ENCODE measurements around the gene GMPS.
"Not testable (repeated sequence)": the region's sequence is repeated elsewhere in the genome, so short reads cannot be mapped to it uniquely, and the experiment has no call there.

Gene GMPS

DNA sequence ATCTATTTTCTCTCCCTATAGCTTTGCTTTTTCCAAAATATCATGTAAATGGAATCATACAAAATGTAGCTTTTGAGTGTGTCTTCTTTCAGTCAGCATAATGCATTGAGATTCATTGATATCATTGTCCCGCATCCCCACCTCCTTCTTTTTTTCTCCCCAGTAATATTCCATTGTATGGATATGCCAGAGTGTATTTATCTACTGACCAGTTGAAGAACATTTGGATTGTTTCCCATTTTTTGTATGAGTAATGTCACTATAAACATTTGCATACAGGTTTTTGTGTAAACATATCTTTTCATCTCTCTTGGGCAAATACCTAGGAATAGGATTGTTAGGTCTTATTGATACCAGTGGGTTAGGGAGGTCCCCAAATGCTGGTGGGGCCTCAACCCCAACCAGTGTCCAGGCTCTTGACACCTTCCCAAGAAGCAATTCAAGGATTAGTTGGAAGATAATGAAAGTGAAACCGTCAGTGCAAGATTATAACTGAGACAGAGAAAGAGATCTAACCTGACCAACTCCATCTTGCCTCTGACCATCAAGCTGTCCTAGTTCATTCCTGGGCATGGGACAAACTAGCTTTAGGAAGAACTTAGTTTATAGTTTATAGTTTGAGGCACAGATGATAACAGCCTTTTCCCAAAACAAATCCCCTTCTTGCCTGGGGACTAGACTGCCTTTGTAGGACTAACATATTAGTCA, 8.8 kb upstream of the GMPS start:
- Mint-ChIP-seq H3K4me1 (ENCODE audit: low read depth) (peaks cover 30% of the 10 kb centered on the region), H3K9me3 (peaks cover 7% of the 10 kb centered on the region), H3K36me3 (ENCODE audit: low read depth) (peaks cover 10% of the 10 kb centered on the region), H3K27me3 (ENCODE audit: low read depth) (no peaks in the 10 kb centered on the region), H3K4me3 (peak overlapping the region; percentile 32), H3K27ac (peak overlapping the region; percentile 89)
- DNase-seq (ENCODE audit: low spot score) = no peak

GRCh38 chr3:155862290-155862982, 8.0 kb upstream of the GMPS start:
- H3K9me3 Mint-ChIP-seq; H3K27me3 Mint-ChIP-seq (ENCODE audit: low read depth): not testable (repeated sequence)
- Mint-ChIP-seq H3K27ac (peak overlapping the region; percentile 89), H3K4me3 (peak overlapping the region; percentile 48), H3K36me3 (ENCODE audit: low read depth) (peaks cover 10% of the 10 kb centered on the region), H3K4me1 (ENCODE audit: low read depth) (peaks cover 30% of the 10 kb centered on the region)
- peak; percentile 67 for DNase-seq (ENCODE audit: low spot score)

GRCh38 chr3:155863072-155863784, 7.2 kb upstream of the GMPS start:
- H3K4me3 Mint-ChIP-seq = no peak overlapping the region
- peak overlapping the region; percentile 55 for H3K27ac Mint-ChIP-seq
- H3K4me1 Mint-ChIP-seq (ENCODE audit: low read depth) = peaks cover 28% of the 10 kb centered on the region
- H3K36me3 Mint-ChIP-seq (ENCODE audit: low read depth) = peaks cover 10% of the 10 kb centered on the region
- H3K27me3 Mint-ChIP-seq (ENCODE audit: low read depth) = no peaks in the 10 kb centered on the region
- DNase-seq (ENCODE audit: low spot score) = no peak
- H3K9me3 Mint-ChIP-seq = peaks cover 7% of the 10 kb centered on the region

- Mint-ChIP-seq H3K27ac (peak overlapping the region; percentile 95), H3K27me3 (ENCODE audit: low read depth) (no peaks in the 10 kb centered on the region), H3K36me3 (ENCODE audit: low read depth) (peaks cover 3% of the 10 kb centered on the region), H3K4me1 (ENCODE audit: low read depth) (peaks cover 15% of the 10 kb centered on the region), H3K9me3 (no peaks in the 10 kb centered on the region), H3K4me3 (peak overlapping the region; percentile 92)
- DNase-seq (ENCODE audit: low spot score) = no peak
Observed at GRCh38 chr3:155869691-155870090, 759 bp upstream of the GMPS start.

DNA sequence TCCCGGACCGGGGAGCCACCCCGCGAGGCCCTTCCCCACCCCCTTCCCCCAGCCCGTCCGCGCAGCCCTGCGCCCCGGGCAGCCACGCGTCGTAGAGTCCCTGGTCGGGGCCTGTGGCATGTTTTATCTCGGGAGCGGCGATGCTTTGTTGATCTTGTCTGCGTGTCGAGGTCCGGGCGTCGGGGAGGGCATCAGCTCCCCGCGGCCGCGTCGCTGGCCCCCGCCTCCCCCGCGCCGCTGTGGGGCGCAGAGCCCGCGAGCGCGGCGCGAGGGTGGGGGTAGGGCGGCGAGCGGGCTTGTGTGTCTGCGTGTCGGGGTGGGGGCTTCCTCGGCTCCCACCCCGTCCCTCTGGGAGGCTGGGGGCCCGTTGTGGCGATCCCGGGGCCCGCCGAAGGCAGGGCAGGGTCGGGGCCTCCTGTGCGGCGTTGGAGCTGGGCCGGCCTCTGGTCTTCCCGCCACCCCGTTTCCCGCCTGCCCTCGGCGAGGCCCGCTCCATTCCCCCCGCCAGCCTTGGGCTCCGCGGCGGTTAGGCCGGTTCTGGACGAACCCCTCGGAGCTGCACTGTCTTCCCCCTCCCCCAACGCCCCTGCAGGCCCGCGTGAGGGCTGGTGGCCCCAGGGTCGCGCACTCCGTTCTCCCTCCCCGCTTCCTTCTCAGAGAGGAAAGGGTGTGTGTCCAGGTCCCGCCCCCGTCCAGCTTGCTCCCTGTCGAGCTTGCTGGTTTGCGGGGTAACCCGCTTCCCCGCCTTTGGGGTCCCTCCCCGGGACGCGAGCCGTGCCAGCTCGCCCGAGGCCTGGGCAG, 695 bp downstream of the GMPS start:
- no peaks in the 10 kb centered on the region for H3K9me3 Mint-ChIP-seq
- DNase-seq (ENCODE audit: low spot score) = peak; percentile 56
- H3K27ac Mint-ChIP-seq = peak overlapping the region; percentile 94
- H3K27me3 Mint-ChIP-seq (ENCODE audit: low read depth) = no peaks in the 10 kb centered on the region
- peaks cover 17% of the 10 kb centered on the region for H3K4me1 Mint-ChIP-seq (ENCODE audit: low read depth)
- H3K36me3 Mint-ChIP-seq (ENCODE audit: low read depth) = peaks cover 3% of the 10 kb centered on the region
- H3K4me3 Mint-ChIP-seq = peak overlapping the region; percentile 99

- no peak for DNase-seq (ENCODE audit: low spot score)
- H3K36me3 Mint-ChIP-seq (ENCODE audit: low read depth) = peaks cover 3% of the 10 kb centered on the region
- no peaks in the 10 kb centered on the region for H3K27me3 Mint-ChIP-seq (ENCODE audit: low read depth)
- H3K9me3 Mint-ChIP-seq = no peaks in the 10 kb centered on the region
- H3K4me1 Mint-ChIP-seq (ENCODE audit: low read depth) = peaks cover 18% of the 10 kb centered on the region
- peak overlapping the region; percentile 94 for H3K27ac Mint-ChIP-seq
- H3K4me3 Mint-ChIP-seq = peak overlapping the region; percentile 99
Observed at GRCh38 chr3:155871746-155872158, 1.3 kb downstream of the GMPS start.

DNA sequence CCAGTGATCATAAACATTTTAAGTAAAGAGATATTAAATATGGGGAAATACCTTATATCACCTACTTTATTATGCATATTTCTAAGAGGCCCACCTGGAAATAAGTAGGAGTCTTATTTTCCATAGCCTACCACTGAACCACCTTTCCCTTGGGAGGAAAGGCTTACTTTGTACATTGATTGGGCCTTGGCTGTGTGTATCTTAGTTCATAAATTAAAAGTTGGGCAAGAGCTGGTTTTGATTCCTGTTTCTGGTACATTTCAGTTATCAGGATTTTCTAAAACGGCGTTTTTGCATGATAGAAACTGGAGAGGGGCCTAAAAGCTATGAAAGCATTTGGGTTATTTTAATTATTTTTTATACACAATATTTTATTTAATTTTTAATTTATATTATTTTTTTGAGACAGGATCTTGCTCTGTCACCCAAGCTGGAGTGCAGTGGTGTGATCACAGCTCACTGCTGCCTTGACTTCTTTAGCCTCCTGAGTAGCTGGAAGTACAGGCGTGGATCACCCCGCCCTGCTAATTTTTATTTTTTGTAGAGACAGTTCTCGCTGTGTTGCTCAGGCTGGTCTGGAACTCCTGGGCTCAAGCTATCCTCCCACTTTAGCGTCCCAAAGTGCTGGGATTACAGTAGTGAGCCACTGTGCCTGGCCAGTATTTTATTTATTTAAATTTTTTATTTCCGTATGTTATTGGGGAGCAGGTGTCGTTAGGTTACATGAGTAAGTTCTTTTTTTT, 2.6 kb downstream of the GMPS start:
- H3K27me3 Mint-ChIP-seq (ENCODE audit: low read depth) = no peaks in the 10 kb centered on the region
- H3K27ac Mint-ChIP-seq = no peak overlapping the region
- H3K4me3 Mint-ChIP-seq = peak overlapping the region; percentile 99
- no peak for DNase-seq (ENCODE audit: low spot score)
- peaks cover 3% of the 10 kb centered on the region for H3K36me3 Mint-ChIP-seq (ENCODE audit: low read depth)
- peaks cover 28% of the 10 kb centered on the region for H3K4me1 Mint-ChIP-seq (ENCODE audit: low read depth)
- H3K9me3 Mint-ChIP-seq = no peaks in the 10 kb centered on the region

GRCh38 chr3:155876037-155876436, 5.6 kb downstream of the GMPS start:
- Mint-ChIP-seq H3K4me3 (no peak overlapping the region), H3K27me3 (ENCODE audit: low read depth) (no peaks in the 10 kb centered on the region), H3K4me1 (ENCODE audit: low read depth) (peaks cover 39% of the 10 kb centered on the region)

DNA sequence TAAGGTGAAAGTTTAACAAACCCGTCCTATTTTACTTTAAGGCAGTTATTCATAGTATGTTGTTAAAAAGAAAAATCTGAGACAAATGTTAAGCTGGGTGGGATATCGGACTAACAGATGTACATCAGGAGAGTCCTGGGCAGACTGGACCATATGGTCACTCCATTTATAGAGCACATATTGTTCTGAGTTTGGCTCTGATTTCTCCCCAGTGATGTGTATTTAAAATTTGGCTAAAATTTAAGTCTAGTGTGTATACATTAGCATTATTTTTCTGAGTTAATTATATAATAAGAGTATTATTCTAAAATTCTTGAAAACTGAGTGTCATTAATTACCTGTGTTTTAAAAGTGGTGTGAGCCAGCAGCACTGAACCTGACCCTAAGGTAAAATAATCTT, 6.1 kb downstream of the GMPS start:
- peaks cover 3% of the 10 kb centered on the region for H3K36me3 Mint-ChIP-seq (ENCODE audit: low read depth)
- no peaks in the 10 kb centered on the region for H3K9me3 Mint-ChIP-seq
- no peaks in the 10 kb centered on the region for H3K27me3 Mint-ChIP-seq (ENCODE audit: low read depth)
- peaks cover 39% of the 10 kb centered on the region for H3K4me1 Mint-ChIP-seq (ENCODE audit: low read depth)
- H3K27ac Mint-ChIP-seq = no peak overlapping the region
- DNase-seq (ENCODE audit: low spot score) = no peak
- no peak overlapping the region for H3K4me3 Mint-ChIP-seq

More at GRCh38 chr3:155876037-155876436, 5.6 kb downstream of the GMPS start:
- Mint-ChIP-seq H3K36me3 (ENCODE audit: low read depth) (peaks cover 3% of the 10 kb centered on the region), H3K27ac (no peak overlapping the region), H3K9me3 (no peaks in the 10 kb centered on the region)
- DNase-seq (ENCODE audit: low spot score) = no peak

DNA sequence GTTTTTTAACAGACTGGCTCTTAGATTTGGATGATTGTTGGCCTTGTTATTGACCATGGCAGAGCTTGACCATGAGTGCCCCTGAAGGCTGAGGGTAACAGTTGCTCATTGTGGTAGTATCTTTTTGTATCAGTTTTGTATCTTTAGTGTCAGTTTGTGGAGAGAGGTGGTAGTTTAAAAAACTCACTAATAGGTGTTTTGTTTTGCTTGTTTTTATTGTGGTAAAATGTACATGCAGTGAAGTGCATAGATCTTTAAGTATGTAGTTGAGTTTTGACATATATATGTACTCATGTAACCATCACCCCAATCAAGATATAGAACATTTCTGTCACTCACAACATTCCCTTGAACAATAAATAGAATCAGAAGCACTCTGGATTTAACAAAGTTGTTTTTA, 9.8 kb downstream of the GMPS start:
- DNase-seq (ENCODE audit: low spot score) = no peak
- Mint-ChIP-seq H3K4me3 (peak overlapping the region; percentile 8), H3K27me3 (ENCODE audit: low read depth) (no peaks in the 10 kb centered on the region), H3K4me1 (ENCODE audit: low read depth) (peaks cover 34% of the 10 kb centered on the region), H3K36me3 (ENCODE audit: low read depth) (no peaks in the 10 kb centered on the region), H3K9me3 (no peaks in the 10 kb centered on the region), H3K27ac (no peak overlapping the region)

- Mint-ChIP-seq H3K27me3 (ENCODE audit: low read depth) (no peaks in the 10 kb centered on the region), H3K36me3 (ENCODE audit: low read depth) (peaks cover 3% of the 10 kb centered on the region), H3K4me1 (ENCODE audit: low read depth) (peaks cover 31% of the 10 kb centered on the region), H3K9me3 (no peaks in the 10 kb centered on the region), H3K27ac (no peak overlapping the region), H3K4me3 (no peak overlapping the region)
- no peak for DNase-seq (ENCODE audit: low spot score)
Observed at GRCh38 chr3:155884292-155884691, 13.8 kb downstream of the GMPS start.

DNA sequence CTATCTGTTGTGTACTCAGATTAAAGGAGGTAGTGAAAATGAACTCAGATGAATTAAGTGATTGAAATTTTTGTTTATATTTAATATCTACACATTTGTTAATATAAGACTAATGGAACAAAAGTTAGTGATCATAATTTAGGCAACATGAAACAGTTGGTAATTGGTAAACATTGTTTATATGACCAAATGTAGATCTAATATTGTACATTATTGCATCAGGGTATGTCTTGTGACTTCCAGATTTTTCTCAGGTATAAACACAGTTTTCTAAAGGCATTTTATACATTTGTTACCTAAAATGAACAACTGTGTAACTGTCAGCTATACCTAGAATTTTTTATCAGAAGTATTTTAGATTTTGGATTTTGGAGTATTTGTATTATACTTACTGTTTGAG, 14.8 kb downstream of the GMPS start:
- peaks cover 3% of the 10 kb centered on the region for H3K36me3 Mint-ChIP-seq (ENCODE audit: low read depth)
- H3K9me3 Mint-ChIP-seq = no peaks in the 10 kb centered on the region
- H3K27ac Mint-ChIP-seq = no peak overlapping the region
- H3K4me3 Mint-ChIP-seq = no peak overlapping the region
- no peaks in the 10 kb centered on the region for H3K27me3 Mint-ChIP-seq (ENCODE audit: low read depth)
- H3K4me1 Mint-ChIP-seq (ENCODE audit: low read depth) = peaks cover 33% of the 10 kb centered on the region
- DNase-seq (ENCODE audit: low spot score) = no peak

DNA sequence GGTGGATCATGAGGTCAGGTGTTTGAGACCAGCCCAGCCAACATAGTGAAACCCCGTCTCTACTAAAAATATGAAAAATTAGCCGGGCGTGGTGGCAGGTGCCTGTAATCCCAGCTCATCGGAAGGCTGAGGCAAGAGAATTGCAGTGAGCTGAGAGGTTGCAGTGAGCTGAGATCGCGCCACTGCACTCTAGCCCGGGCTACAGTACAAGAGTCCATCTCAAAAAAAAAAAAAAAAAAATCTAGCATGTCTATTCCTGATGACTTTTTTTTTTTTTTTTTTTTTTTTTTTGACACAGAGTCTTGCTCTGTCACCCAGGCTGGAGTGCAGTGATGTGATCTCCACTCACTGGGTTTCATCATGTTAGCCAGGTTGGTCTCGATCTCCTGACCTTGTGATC, 15.9 kb downstream of the GMPS start:
- peaks cover 34% of the 10 kb centered on the region for H3K4me1 Mint-ChIP-seq (ENCODE audit: low read depth)

More for the DNA sequence above, 15.9 kb downstream of the GMPS start:
- not testable (repeated sequence) for DNase-seq (ENCODE audit: low spot score); H3K27me3 Mint-ChIP-seq (ENCODE audit: low read depth); H3K36me3 Mint-ChIP-seq (ENCODE audit: low read depth); H3K27ac Mint-ChIP-seq; H3K9me3 Mint-ChIP-seq; H3K4me3 Mint-ChIP-seq

All from T-helper 2 cell treated with Interferon-gamma antibody and Interleukin-4, amounts not matched to agents 5 μg/mL and 100 μg/mL, for 36 hours (primary cell).